HFFc6 (cell line): ENCODE measurements around the gene PXYLP1. TPM values are rescaled to one million over a fixed set of nuclear protein-coding genes. Genes with fewer than 3 reads are reported as not detected.
A peak's percentile ranks its signal among the peaks of the same experiment; 100 is the strongest.

Experiments
- DNase-seq: peaks from one replicate; pipeline ENCODE4 v3.0.0-alpha.2; 2018
- H3K27ac Mint-ChIP-seq: 2 replicates; pipeline ENCODE4 v1.8.0; 2020; ENCODE audit warnings: mild to moderate bottlenecking, mixed read lengths
- H3K27me3 Mint-ChIP-seq: 2 replicates; pipeline ENCODE4 v1.8.0; 2021; ENCODE audit warnings: mild to moderate bottlenecking, moderate library complexity, mixed read lengths; ENCODE audit not compliant: insufficient read depth
- H3K36me3 Mint-ChIP-seq: 2 replicates; pipeline ENCODE4 v1.8.0; 2021; ENCODE audit warnings: low read depth, mixed read lengths
- H3K4me1 Mint-ChIP-seq: 2 replicates; pipeline ENCODE4 v1.8.0; 2020; ENCODE audit warnings: low read depth, mixed read lengths
- H3K4me3 Mint-ChIP-seq: 2 replicates; pipeline ENCODE4 v1.8.0; 2020; ENCODE audit warnings: mild to moderate bottlenecking, moderate library complexity, mixed read lengths
- H3K9me3 Mint-ChIP-seq: 2 replicates; pipeline ENCODE4 v1.8.0; 2020; ENCODE audit warnings: mild to moderate bottlenecking, mixed read lengths
- CTCF ChIP-seq: fragments of 200-600 bp; sonication (generic); IDR thresholded peaks from 2 replicates; pipeline ENCODE4 v1.5.0; 2021; ENCODE audit warnings: antibody characterized with exemption, mild to moderate bottlenecking
- total RNA-seq, 6 experiments: library from RNA; stranded (reverse); fragmentation: NEBNext Ultra II Directional; extraction: Animal tissue kit (Norgen Biotek cat#: 25700); gene quantifications; 2 replicates in 1 of 6; 3 replicates in 5 of 6; pipeline ENCODE4 v1.2.3, GENCODE V29; 2021

The PXYLP1 gene
- total RNA-seq, 6 experiments from 2014 or later, result 4.5 to 5.4 (median 4.6) TPM

DNA sequence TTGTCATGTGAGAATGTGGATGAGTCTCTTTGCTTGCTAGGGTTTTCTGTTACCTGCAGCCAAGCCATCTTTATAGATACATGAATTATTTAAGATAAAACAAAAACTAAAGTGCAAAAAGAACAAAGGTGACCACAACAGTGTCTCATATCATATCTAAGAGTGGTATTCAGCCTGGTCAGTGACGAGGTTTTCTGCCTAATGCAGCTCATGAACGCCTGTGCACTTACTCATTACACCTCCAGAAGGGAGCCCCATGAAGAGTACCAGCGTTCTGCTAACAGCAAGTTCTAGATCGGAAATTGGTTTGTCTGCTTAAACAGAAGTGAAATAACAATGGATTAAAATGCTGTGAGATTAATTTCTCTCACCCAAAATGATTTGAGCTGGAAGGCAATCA, 19.2 kb downstream of the PXYLP1 start:
- peaks cover 5% of the 10 kb centered on the region for H3K27me3 Mint-ChIP-seq
- no peak overlapping the region for H3K27ac Mint-ChIP-seq
- no peak overlapping the region for H3K4me3 Mint-ChIP-seq
- no peak for DNase-seq
- no peak for TF ChIP-seq CTCF
- no peaks in the 10 kb centered on the region for H3K36me3 Mint-ChIP-seq
- peaks cover 12% of the 10 kb centered on the region for H3K4me1 Mint-ChIP-seq
- no peaks in the 10 kb centered on the region for H3K9me3 Mint-ChIP-seq

DNA sequence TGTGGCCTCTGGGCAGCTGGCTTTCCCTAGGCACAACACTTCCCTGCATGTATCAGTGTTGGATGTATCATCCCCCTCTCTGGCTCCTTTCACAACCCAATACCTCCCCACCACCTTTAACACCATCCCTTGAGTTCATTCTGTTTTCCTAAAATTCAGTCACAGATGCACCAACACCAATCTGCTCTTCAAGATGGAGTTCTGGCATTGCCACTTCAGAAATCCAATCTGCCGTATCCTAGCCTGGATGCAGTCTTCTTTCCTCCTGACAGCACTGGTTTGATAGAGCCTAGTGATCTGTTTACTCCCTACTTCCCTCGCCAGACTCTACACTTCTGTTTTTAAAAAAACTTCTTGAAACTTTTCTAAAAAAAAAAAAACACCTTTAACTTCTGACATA, 21.7 kb downstream of the PXYLP1 start:
- Mint-ChIP-seq H3K36me3 (no peaks in the 10 kb centered on the region), H3K27me3 (peaks cover 8% of the 10 kb centered on the region), H3K27ac (no peak overlapping the region), H3K4me1 (peaks cover 12% of the 10 kb centered on the region), H3K4me3 (no peak overlapping the region), H3K9me3 (no peaks in the 10 kb centered on the region)
- DNase-seq, result no peak
- no peak for TF ChIP-seq CTCF

DNA sequence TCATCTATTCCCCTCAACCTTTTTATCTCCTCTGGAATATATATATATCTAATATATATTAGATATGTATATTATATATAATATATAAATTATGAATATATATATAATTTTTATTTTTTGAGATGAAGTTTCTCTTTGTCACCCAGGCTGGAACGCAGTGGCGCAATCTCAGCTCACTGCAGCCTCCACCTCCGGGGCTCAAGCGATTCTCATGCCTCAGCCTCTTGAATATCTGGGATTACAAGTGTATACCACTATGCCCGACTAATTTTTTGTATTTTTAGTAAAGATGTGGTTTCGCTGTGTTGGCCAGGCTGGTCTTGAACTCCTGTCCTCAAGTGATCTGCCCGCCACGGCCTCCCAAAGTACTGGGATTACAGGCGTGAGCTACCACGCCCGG, 22.2 kb downstream of the PXYLP1 start:
- DNase-seq, result no peak
- Mint-ChIP-seq H3K27me3 (peaks cover 12% of the 10 kb centered on the region), H3K27ac (no peak overlapping the region), H3K36me3 (no peaks in the 10 kb centered on the region), H3K9me3 (no peaks in the 10 kb centered on the region), H3K4me1 (peaks cover 12% of the 10 kb centered on the region), H3K4me3 (no peak overlapping the region)
- TF ChIP-seq CTCF, result no peak

- H3K4me3 Mint-ChIP-seq, result no peak overlapping the region
- no peaks in the 10 kb centered on the region for H3K9me3 Mint-ChIP-seq
- peaks cover 11% of the 10 kb centered on the region for H3K4me1 Mint-ChIP-seq
- no peak overlapping the region for H3K27ac Mint-ChIP-seq
- DNase-seq, result no peak
- TF ChIP-seq CTCF, result no peak
- no peaks in the 10 kb centered on the region for H3K36me3 Mint-ChIP-seq
- H3K27me3 Mint-ChIP-seq, result peaks cover 12% of the 10 kb centered on the region
Observed at GRCh38 chr3:141255137-141255845, 23.7 kb downstream of the PXYLP1 start.

DNA sequence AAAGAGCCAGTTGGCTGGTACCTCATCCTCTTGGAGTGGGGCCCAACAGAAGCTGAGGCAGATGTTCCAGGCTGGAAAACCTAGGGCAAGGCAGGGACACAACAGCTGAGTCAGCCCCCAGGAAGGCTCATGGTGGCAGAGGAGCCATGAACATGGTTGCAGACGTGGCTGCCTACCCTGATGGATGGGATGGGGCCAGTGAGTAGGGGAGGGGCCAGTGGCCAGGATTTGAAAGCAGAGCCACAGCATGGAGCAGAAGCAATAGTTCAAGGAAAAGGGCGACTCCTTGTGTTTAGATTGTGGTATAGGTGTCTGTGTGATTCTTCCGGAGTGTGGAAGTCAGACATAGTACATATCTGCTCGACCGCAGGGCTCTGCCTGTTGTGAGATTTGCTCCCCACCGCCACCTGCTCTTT, 24.2 kb downstream of the PXYLP1 start:
- no peaks in the 10 kb centered on the region for H3K36me3 Mint-ChIP-seq
- H3K27me3 Mint-ChIP-seq, result peaks cover 12% of the 10 kb centered on the region
- peak; percentile 36 for DNase-seq
- H3K4me3 Mint-ChIP-seq, result no peak overlapping the region
- H3K27ac Mint-ChIP-seq, result no peak overlapping the region
- H3K9me3 Mint-ChIP-seq, result no peaks in the 10 kb centered on the region
- peaks cover 6% of the 10 kb centered on the region for H3K4me1 Mint-ChIP-seq
- TF ChIP-seq CTCF, result peak; percentile 69
